K562 (cell line): ENCODE measurements around the gene SUMO3. TPM values are rescaled to one million over a fixed set of nuclear protein-coding genes. Genes with fewer than 3 reads are reported as not detected.

Source experiments
- CREB3 ChIP-seq: fragments of 450-650 bp; conservative IDR thresholded peaks from 2 replicates; pipeline ENCODE4 v1.6.1; 2016; ENCODE audit warnings: missing genetic modification characterization, low read depth, mild to moderate bottlenecking, missing compliant biosample characterization, moderate library complexity
- DNMT1 ChIP-seq: fragments of 450-650 bp; IDR thresholded peaks from 2 replicates; pipeline ENCODE4 v1.6.1; 2016; ENCODE audit warnings: antibody characterized with exemption, mild to moderate bottlenecking
- EZH2 ChIP-seq: IDR thresholded peaks from 2 replicates; pipeline ENCODE4 v1.6.1; 2012; ENCODE audit warnings: low read depth, mild to moderate bottlenecking, inconsistent platforms, low read length, borderline replicate concordance
- ID3 ChIP-seq, 2 experiments: fragments of 250-450 bp in 1 of 2; fragments of 450-650 bp in 1 of 2; sonication (Bioruptor Pico) in 1 of 2; IDR thresholded peaks; 2 replicates each; pipeline versions ENCODE4 v1.6.1 to v1.8.0; 2016 to 2021; ENCODE audit warnings: mild to moderate bottlenecking in 2 of 2, moderate library complexity in 2 of 2, missing compliant biosample characterization in 1 of 2, missing genetic modification characterization in 1 of 2
- MBD1 ChIP-seq: fragments of 250-450 bp; sonication (Bioruptor Pico); IDR thresholded peaks from 2 replicates; pipeline ENCODE4 v1.8.0; 2022; ENCODE audit warnings: inconsistent platforms
- MECOM ChIP-seq: fragments of 250-450 bp; sonication (Bioruptor Pico); IDR thresholded peaks from 2 replicates; pipeline ENCODE4 v1.8.0; 2022; ENCODE audit warnings: inconsistent platforms
- NEUROD1 ChIP-seq: fragments of 150-350 bp; IDR thresholded peaks from 2 replicates; pipeline ENCODE4 v1.6.1; 2014; ENCODE audit warnings: borderline replicate concordance, low read length, low read depth; ENCODE audit not compliant: partially characterized antibody
- PHB ChIP-seq: fragments of 250-450 bp; sonication (Bioruptor Pico); IDR thresholded peaks from 2 replicates; pipeline ENCODE4 v1.5.0; 2021
- POLR2A ChIP-seq: fragments of 450-650 bp; conservative IDR thresholded peaks from 2 replicates; pipeline ENCODE4 v1.6.1; 2016
- PRPF4 ChIP-seq: fragments of 200-400 bp; formaldehyde crosslinking; IDR thresholded peaks from one replicate; pipeline ENCODE4 v1.6.1; 2017; ENCODE audit warnings: low read length, low read depth, mild to moderate bottlenecking; ENCODE audit not compliant: insufficient read depth, poor library complexity, severe bottlenecking
- PURB ChIP-seq: sonication (generic); formaldehyde crosslinking; IDR thresholded peaks from 2 replicates; pipeline ENCODE4 v1.9.0; 2021; ENCODE audit warnings: low read depth, mild to moderate bottlenecking, missing genetic modification reagents
- RBM14 ChIP-seq: fragments of 200-400 bp; formaldehyde crosslinking; IDR thresholded peaks from 2 replicates; pipeline ENCODE4 v1.6.1; 2018; ENCODE audit warnings: low read depth, mild to moderate bottlenecking, low read length, moderate library complexity, borderline replicate concordance; ENCODE audit not compliant: insufficient read depth
- RNF219 ChIP-seq: fragments of 250-450 bp; sonication (Bioruptor Pico); IDR thresholded peaks from 2 replicates; pipeline ENCODE4 v1.5.0; 2022; ENCODE audit warnings: mild to moderate bottlenecking
- SMAD3 ChIP-seq: fragments of 450-650 bp; formaldehyde crosslinking; conservative IDR thresholded peaks from 2 replicates; pipeline ENCODE4 v1.4.0; 2020; ENCODE audit warnings: mild to moderate bottlenecking
- ZNF609 ChIP-seq: sonication (generic); formaldehyde crosslinking; IDR thresholded peaks from 2 replicates; pipeline ENCODE4 v1.8.1; 2023; ENCODE audit warnings: missing genetic modification reagents, mild to moderate bottlenecking, borderline replicate concordance
- ZSCAN29 ChIP-seq: fragments of 450-650 bp; IDR thresholded peaks from 2 replicates; pipeline ENCODE4 v1.6.1; 2017
- polyA plus RNA-seq, 8 experiments: library from polyadenylated mRNA; depleted of rRNA in 4 of 8; stranded (reverse) in 5 of 8; unstranded in 3 of 8; fragments of >200 nt; fragmentation: Nextera tagmentation in 2 of 8; fragmentation: Illumina TruSeq in 1 of 8; extraction: Ambion mirVana in 2 of 8; extraction: Trizol in 1 of 8; gene quantifications; 2 replicates each; pipeline versions ENCODE4 v1.2.1 to v1.2.3, GENCODE V29; 2011 to 2014; ENCODE audit warnings: inconsistent platforms in 1 of 8, missing spikeins in 1 of 8
- total RNA-seq, 7 experiments: library from RNA; depleted of rRNA in 6 of 7; stranded (reverse); fragments of >200 nt in 6 of 7; fragmentation: Illumina TruSeq in 2 of 7; extraction: Trizol in 2 of 7; gene quantifications; 2 replicates each; pipeline versions ENCODE4 v1.2.1 to v1.2.3, GENCODE V29; 2011 to 2021; ENCODE audit warnings: low replicate concordance in 1 of 7

Gene SUMO3
- total and polyA plus RNA-seq, 9 of the 15 experiments (the other 6 are each of a cell fraction or from before 2014, with no cell fraction given), result 13.9 to 143 (median 113) TPM

- TF ChIP-seq MBD1, result 0 out of 2 replicates have a peak, but pooled peaks have one; percentile 16
- peak; percentile 67; the same call in 1 of the 2 replicates for TF ChIP-seq MECOM (CRISPR knock-in tag)
- 0 out of 2 replicates have a peak, but pooled peaks have one; percentile 52 for TF ChIP-seq ID3 (CRISPR knock-in tag; IDR thresholded peaks at IDR 0.05)
- peak; percentile 89; the same call in 1 of the 2 replicates for TF ChIP-seq ID3 (tag; IDR thresholded peaks at IDR 0.05)
- TF ChIP-seq PRPF4, result no peak
- no peak for TF ChIP-seq PURB
- TF ChIP-seq EZH2, result no peak
- TF ChIP-seq RBM14, result no peak
- TF ChIP-seq ZSCAN29, result peak; percentile 82
- TF ChIP-seq NEUROD1, result peak; percentile 83
- no peak for TF ChIP-seq PHB (CRISPR knock-in tag)
- TF ChIP-seq RNF219 (CRISPR knock-in tag), result no peak
- peak; percentile 83 for TF ChIP-seq SMAD3 (CRISPR knock-in tag)
- peak; percentile 78 for TF ChIP-seq CREB3 (tag)
- no peak for TF ChIP-seq POLR2A
- TF ChIP-seq DNMT1, result no peak
- peak; percentile 93 for TF ChIP-seq ZNF609 (CRISPR knock-in tag)
These were observed 37.0 kb upstream of the SUMO3 start (continued) for GRCh38 chr21:44854664-44855446.
